Esophagus squamous epithelium (tissue), 4 donors: ENCODE data around the gene GRN.

ENCODE experiments used
- CTCF ChIP-seq, 6 experiments: fragments of 450-650 bp in 4 of 6; fragments of 200-600 bp in 2 of 6; sonication (generic) in 2 of 6; IDR thresholded peaks; one replicate each; pipeline ENCODE4 v1.5.1; 2016 to 2019; ENCODE audit warnings: antibody characterized with exemption in 6 of 6, mild to moderate bottlenecking in 4 of 6, moderate library complexity in 4 of 6
- POLR2A ChIP-seq, 4 donors: fragments of 450-650 bp; IDR thresholded peaks; one replicate each; pipeline ENCODE4 v1.6.1; 2017; ENCODE audit warnings: antibody characterized with exemption in 4 of 4, mild to moderate bottlenecking in 4 of 4, moderate library complexity in 3 of 4

- TF ChIP-seq CTCF (IDR thresholded peaks at IDR 0.05) (no peak), POLR2A (IDR thresholded peaks at IDR 0.05) (no peak)
These were observed 3.3 kb downstream of the GRN start for GRCh38 chr17:44348234-44348987.
